ENCODE measurements around the gene DOCK10. TPM values are rescaled to one million over a fixed set of nuclear protein-coding genes. Genes with fewer than 3 reads are reported as not detected.

The DOCK10 gene
- total and polyA plus RNA-seq, 2 donors (not counting 3 experiments of a cell fraction or from before 2014, with no cell fraction given), result 5.8 to 23.0 TPM

DNA sequence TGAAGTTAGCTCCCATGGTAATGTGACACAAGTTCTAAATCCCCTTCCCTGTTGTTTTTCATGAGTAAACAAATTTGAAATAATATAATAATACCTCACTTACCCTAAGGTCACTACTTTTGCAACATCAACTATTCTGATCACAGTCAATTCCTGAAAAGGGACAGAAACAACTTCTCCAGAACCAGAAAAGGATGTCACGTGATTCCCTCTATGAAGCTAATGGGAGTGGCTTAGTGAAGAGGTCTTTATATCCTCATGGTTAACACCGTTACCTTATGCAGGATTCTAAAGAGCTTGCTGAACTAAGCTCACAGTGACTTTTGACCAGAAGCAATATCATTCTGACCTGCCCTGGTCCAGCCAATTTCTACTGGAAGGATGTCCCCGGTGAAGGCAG, 51.6 kb downstream of the DOCK10 start:
- dilution Hi-C loops (cut with MboI; ENCODE audit: extremely low pct_ligation_motif_present, low sequenced_read_pairs) (no loop called here), intact Hi-C loops (cut with micrococcal nuclease) (no loop called here)
- no peak overlapping the region for H3K4me3 ChIP-seq (replicated peaks in 1 of 3; ENCODE audit: insufficient read depth in 1 of 3, low read depth in 1 of 3, low read length in 3 of 3)
- POLR2A ChIA-PET, result no interaction called here
- H3K4me2 ChIP-seq (ENCODE audit: insufficient read depth, low read length), result no peak overlapping the region
- no peaks in the 10 kb centered on the region for H3K4me1 ChIP-seq (ENCODE audit: control insufficient read depth, extremely low read depth, insufficient read depth, low read length)
- no peak overlapping the region for H2AFZ ChIP-seq (ENCODE audit: low read depth, low read length)
- DNase-seq (ENCODE audit: low read depth, low spot score), result no peak
- no peaks in the 10 kb centered on the region for H3K9me1 ChIP-seq (replicated peaks; ENCODE audit: control insufficient read depth, extremely low read depth, insufficient read depth, low read length)
- H3K27me3 ChIP-seq (ENCODE audit: control insufficient read depth in 2 of 2, insufficient read depth in 2 of 2, low read length in 2 of 2), result no peaks in the 10 kb centered on the region
- no peaks in the 10 kb centered on the region for H4K20me1 ChIP-seq (replicated peaks; ENCODE audit: control insufficient read depth, extremely low read depth, insufficient read depth, low read length)
- H3K9ac ChIP-seq (replicated peaks; ENCODE audit: extremely low read depth, insufficient read depth, low read length), result no peak overlapping the region
- no peaks in the 10 kb centered on the region for H3K36me3 ChIP-seq (ENCODE audit: control insufficient read depth in 2 of 2, extremely low read depth in 1 of 2, insufficient read depth in 2 of 2, low read length in 2 of 2)
- TF ChIP-seq POLR2A (IDR thresholded peaks at IDR 0.05; ENCODE audit: low read depth, low read length), result no peak
- no peak for TF ChIP-seq GATA2 (IDR thresholded peaks at IDR 0.05; ENCODE audit: insufficient read depth, insufficient read length, low read depth, low read length)
- TF ChIP-seq, protein P1, sequence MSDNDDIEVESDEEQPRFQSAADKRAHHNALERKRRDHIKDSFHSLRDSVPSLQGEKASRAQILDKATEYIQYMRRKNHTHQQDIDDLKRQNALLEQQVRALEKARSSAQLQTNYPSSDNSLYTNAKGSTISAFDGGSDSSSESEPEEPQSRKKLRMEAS (IDR thresholded peaks at IDR 0.05; ENCODE audit: insufficient read depth, insufficient read length), result no peak
- TF ChIP-seq JUN (IDR thresholded peaks at IDR 0.05; ENCODE audit: borderline replicate concordance, insufficient read depth, insufficient read length, low read depth), result no peak
- no peak for TF ChIP-seq MYC (IDR thresholded peaks at IDR 0.05; ENCODE audit: low read depth, low read length)
- TF ChIP-seq EZH2 (IDR thresholded peaks at IDR 0.05; ENCODE audit: borderline replicate concordance, low read depth, low read length, severe bottlenecking), result no peak
- no peak for TF ChIP-seq FOS (IDR thresholded peaks at IDR 0.05; ENCODE audit: borderline replicate concordance, insufficient read depth, low read length)
- TF ChIP-seq POLR2AphosphoS5 (IDR thresholded peaks at IDR 0.05; ENCODE audit: insufficient read depth, low read depth, low read length), result no peak
- TF ChIP-seq, protein P2, sequence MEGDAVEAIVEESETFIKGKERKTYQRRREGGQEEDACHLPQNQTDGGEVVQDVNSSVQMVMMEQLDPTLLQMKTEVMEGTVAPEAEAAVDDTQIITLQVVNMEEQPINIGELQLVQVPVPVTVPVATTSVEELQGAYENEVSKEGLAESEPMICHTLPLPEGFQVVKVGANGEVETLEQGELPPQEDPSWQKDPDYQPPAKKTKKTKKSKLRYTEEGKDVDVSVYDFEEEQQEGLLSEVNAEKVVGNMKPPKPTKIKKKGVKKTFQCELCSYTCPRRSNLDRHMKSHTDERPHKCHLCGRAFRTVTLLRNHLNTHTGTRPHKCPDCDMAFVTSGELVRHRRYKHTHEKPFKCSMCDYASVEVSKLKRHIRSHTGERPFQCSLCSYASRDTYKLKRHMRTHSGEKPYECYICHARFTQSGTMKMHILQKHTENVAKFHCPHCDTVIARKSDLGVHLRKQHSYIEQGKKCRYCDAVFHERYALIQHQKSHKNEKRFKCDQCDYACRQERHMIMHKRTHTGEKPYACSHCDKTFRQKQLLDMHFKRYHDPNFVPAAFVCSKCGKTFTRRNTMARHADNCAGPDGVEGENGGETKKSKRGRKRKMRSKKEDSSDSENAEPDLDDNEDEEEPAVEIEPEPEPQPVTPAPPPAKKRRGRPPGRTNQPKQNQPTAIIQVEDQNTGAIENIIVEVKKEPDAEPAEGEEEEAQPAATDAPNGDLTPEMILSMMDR (IDR thresholded peaks at IDR 0.05; ENCODE audit: extremely low read depth in 1 of 2, insufficient read depth in 1 of 2, low read depth in 1 of 2, low read length in 2 of 2), result no peak
- H3K9me3 ChIP-seq (replicated peaks; ENCODE audit: control insufficient read depth, insufficient read depth, low read length), result no peaks in the 10 kb centered on the region
- no peaks in the 10 kb centered on the region for H3K79me2 ChIP-seq (ENCODE audit: control insufficient read depth, insufficient read depth, low read length)
- BruUV-seq (replicated peaks), result no TSS peak
- CTCF ChIA-PET, result no interaction called here
- H3K27ac ChIP-seq (ENCODE audit: insufficient read depth, low read depth, low read length), result no peak overlapping the region
- no peak for FAIRE-seq
